GM12878 (cell line): ENCODE measurements around the gene NUAK2. TPM values are rescaled to one million over a fixed set of nuclear protein-coding genes. Genes with fewer than 3 reads are reported as not detected.

Experiments
- ATF3 ChIP-seq: IDR thresholded peaks from 2 replicates; pipeline ENCODE4 v1.6.1; 2011; ENCODE audit warnings: low read depth, mild to moderate bottlenecking, low read length, moderate library complexity, borderline replicate concordance; ENCODE audit errors: extremely low read depth
- E2F8 ChIP-seq: fragments of 450-650 bp; IDR thresholded peaks from 2 replicates; pipeline ENCODE4 v1.6.1; 2018; ENCODE audit warnings: mild to moderate bottlenecking, low read depth, moderate library complexity; ENCODE audit not compliant: partially characterized antibody
- GABPA ChIP-seq: IDR thresholded peaks from 2 replicates; pipeline ENCODE4 v1.6.1; 2014; ENCODE audit warnings: antibody characterized with exemption, low read depth, mild to moderate bottlenecking, inconsistent platforms
- POLR2AphosphoS2 ChIP-seq: IDR thresholded peaks from 2 replicates; pipeline ENCODE4 v1.6.1; 2011; ENCODE audit warnings: low read depth, mild to moderate bottlenecking, low read length, improper control_type of control experiment, moderate library complexity
- RAD51 ChIP-seq: fragments of 450-650 bp; IDR thresholded peaks from 2 replicates; pipeline ENCODE4 v1.6.1; 2016; ENCODE audit warnings: moderate library complexity, mild to moderate bottlenecking, inconsistent platforms
- RELB ChIP-seq: fragments of 450-650 bp; IDR thresholded peaks from 2 replicates; pipeline ENCODE4 v1.6.1; 2017; ENCODE audit warnings: low read depth, mild to moderate bottlenecking, moderate library complexity
- SRF ChIP-seq, 2 experiments: IDR thresholded peaks; 2 replicates each; pipeline ENCODE4 v1.6.1; 2011; ENCODE audit warnings: low read depth in 2 of 2, low read length in 2 of 2, mild to moderate bottlenecking in 1 of 2, moderate library complexity in 1 of 2
- ZNF24 ChIP-seq: fragments of 450-650 bp; IDR thresholded peaks from 2 replicates; pipeline ENCODE4 v1.6.1; 2017; ENCODE audit warnings: antibody characterized with exemption, mild to moderate bottlenecking
- ZNF384 ChIP-seq: IDR thresholded peaks from 2 replicates; pipeline ENCODE4 v1.6.1; 2012; ENCODE audit warnings: low read depth, mild to moderate bottlenecking, low read length, improper control_type of control experiment, borderline replicate concordance
- polyA plus RNA-seq, 11 experiments: library from polyadenylated mRNA; depleted of rRNA in 4 of 11; unstranded in 6 of 11; stranded (reverse) in 5 of 11; fragments of >200 nt; fragmentation: Nextera tagmentation in 4 of 11; fragmentation: Illumina TruSeq in 1 of 11; extraction: Ambion mirVana in 4 of 11; extraction: Trizol in 1 of 11; gene quantifications; 1 replicate in 1 of 11; 2 replicates in 10 of 11; pipeline versions ENCODE4 v1.2.1 to v1.2.3, GENCODE V29; 2011 to 2016; ENCODE audit warnings: inconsistent platforms in 2 of 11, missing spikeins in 2 of 11, low read depth in 1 of 11
- total RNA-seq, 4 experiments: library from RNA; depleted of rRNA in 3 of 4; stranded (reverse); fragments of >200 nt in 3 of 4; fragmentation: Illumina TruSeq in 1 of 4; extraction: Trizol in 1 of 4; gene quantifications; 2 replicates each; pipeline versions ENCODE4 v1.2.1 to v1.2.3, GENCODE V29; 2013 to 2021

Gene NUAK2
- total and polyA plus RNA-seq, 10 of the 15 experiments (the other 5 are each of a cell fraction or from before 2014, with no cell fraction given) = 0.27 to 3.0 (median 1.2) TPM

- no peak for TF ChIP-seq ATF3
- no peak for TF ChIP-seq E2F8
- TF ChIP-seq ZNF384 = no peak
- no peak for TF ChIP-seq GABPA
- TF ChIP-seq RELB = no peak
- no peak for TF ChIP-seq POLR2AphosphoS2
- TF ChIP-seq ZNF24 = no peak
- TF ChIP-seq SRF (IDR thresholded peaks at IDR 0.05; ENCODE audit: low read depth in 2 of 2, low read length in 2 of 2) = no peak
- TF ChIP-seq RAD51 = no peak
These were observed 15.9 kb upstream of the NUAK2 start (continued) for GRCh38 chr1:205337481-205337880.
